Pancreas (tissue), 10 donors: ENCODE data around the gene EZR. TPM values are rescaled to one million over a fixed set of nuclear protein-coding genes. Genes with fewer than 3 reads are reported as not detected.

ENCODE experiments used
- ATAC-seq, 4 donors: fragments of 200-7000 bp; cut with Tn5 transposase; one replicate each; pipeline versions ENCODE4 v1.8.0 to v1.9.1; 2020; ENCODE audit warnings: mild to moderate bottlenecking in 4 of 4, moderate library complexity in 4 of 4
- DNase-seq, 6 donors: peaks; one replicate each; pipeline ENCODE4 v3.0.0-alpha.2; 2020
- FAIRE-seq: peaks from 2 replicates; lab custom pipeline; 2012; peaks lifted over from hg19 to GRCh38; lab: Jason Lieb, UNC
- H3K27ac ChIP-seq, 4 donors: fragments of 200-600 bp; sonication (generic); 1 replicate in 3 of 4; 2 replicates in 1 of 4; pipeline versions ENCODE4 v1.5.0 to v1.8.0; 2020
- H3K27me3 ChIP-seq, 4 donors: fragments of 200-600 bp; one replicate each; pipeline ENCODE4 v1.8.0; 2021
- H3K36me3 ChIP-seq, 3 donors: fragments of 200-600 bp; sonication (generic) in 1 of 3; one replicate each; pipeline versions ENCODE4 v1.5.0 to v1.8.0; 2020 to 2021
- H3K4me1 ChIP-seq, 3 donors: fragments of 200-600 bp; one replicate each; pipeline ENCODE4 v1.8.0; 2021
- H3K4me3 ChIP-seq, 4 donors: fragments of 200-600 bp; sonication (generic) in 2 of 4; one replicate each; pipeline versions ENCODE4 v1.5.0 to v1.8.0; 2020 to 2021
- H3K9me3 ChIP-seq, 4 donors: fragments of 200-600 bp; one replicate each; pipeline ENCODE4 v1.8.0; 2021
- WGBS, 2 donors: extraction: QIAGEN DNeasy Blood & Tissue Kit; methylation state at CpG; one replicate each; pipeline ENCODE4 v1.1.7; 2013; 5-methylcytosine and 5-hydroxymethylcytosine counted together
- intact Hi-C, 3 donors: fragments of 100-400 bp; cut with DNase I; formaldehyde crosslinking; loops; one replicate each; pipeline versions ENCODE4 v1.11.1 to v1.14.2; 2022
- polyA plus RNA-seq, 2 donors: library from polyadenylated mRNA; stranded (reverse); fragments of 200-250 nt; gene quantifications; one replicate each; pipeline ENCODE4 v1.2.3, GENCODE V29; 2013
- total RNA-seq, 6 donors: library from RNA; stranded (reverse); fragmentation: NEBNext Ultra II Directional in 4 of 6; extraction: Animal tissue kit (Norgen Biotek cat#: 25700) in 4 of 6; gene quantifications; one replicate each; pipeline versions ENCODE4 v1.2.1 to v1.2.4, GENCODE V29; 2021 to 2023
- TF ChIP-seq, protein P1 (sequence below), 4 donors: fragments of 200-600 bp; sonication (generic) in 3 of 4; IDR thresholded peaks; one replicate each; pipeline versions ENCODE4 v1.5.0 to v1.8.0; 2021; ENCODE audit warnings: antibody characterized with exemption in 4 of 4
- donor health status: healthy with polysubstance abuse.
- donor health status: DM: no; HTN: no; CAD: no; lungs with moderate emphysema.
- donor health status: DM: no; HTN: no; CAD: no.
- donor health status: control.
- donor health status: control.
- donor health status: Bipolar disorder and iron deficiency.
- donor health status: DM: yes; HTN: yes; CAD: no.
- donor health status: DM: no; HTN: no; CAD: no.
- donor health status: DM: no; HTN: no; CAD: no.
- donor health status: DM: yes; HTN: yes; CAD: no.

Gene EZR
- total and polyA plus RNA-seq, 8 donors: 68.1 to 109 (median 89.7) TPM

DNA sequence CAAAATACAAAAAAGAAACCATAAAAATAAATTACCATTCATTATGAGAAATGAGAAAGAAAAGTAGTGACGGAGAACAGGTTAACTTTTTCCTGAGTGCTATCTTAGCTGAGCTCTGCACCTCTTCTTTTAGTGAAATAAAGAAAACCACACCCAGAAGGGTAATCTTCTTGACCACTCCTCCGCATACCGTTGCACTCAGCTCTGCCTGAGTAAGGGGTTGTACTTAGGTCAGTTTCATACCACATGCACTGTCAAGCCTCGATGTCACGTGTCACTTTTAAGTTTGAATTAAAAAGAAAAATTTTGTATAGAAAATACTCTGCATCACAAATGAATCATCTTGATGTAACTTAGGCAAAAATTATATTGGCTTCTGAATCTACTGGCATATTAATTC lies 2.8 kb downstream of the EZR start:
- Histone ChIP-seq H3K27ac (peak overlapping the region in 2 of 4 donors; percentile 96 to 97), H3K4me1 (peaks cover 25 to 43% (median 34%) of the 10 kb centered on the region in 3 donors), H3K36me3 (no peaks in the 10 kb centered on the region), H3K4me3 (peak overlapping the region in 3 of 4 donors; percentile 76 to 86 (median 82)), H3K27me3 (no peaks in the 10 kb centered on the region), H3K9me3 (no peaks in the 10 kb centered on the region)
- FAIRE-seq: no peak
- 26 to 31% methylated on average over 5 of the region's 5 CpGs for WGBS, 2 donors
- intact Hi-C loops: no loop called here
- no peak for ATAC-seq
- DNase-seq: no peak
- TF ChIP-seq, protein P1, sequence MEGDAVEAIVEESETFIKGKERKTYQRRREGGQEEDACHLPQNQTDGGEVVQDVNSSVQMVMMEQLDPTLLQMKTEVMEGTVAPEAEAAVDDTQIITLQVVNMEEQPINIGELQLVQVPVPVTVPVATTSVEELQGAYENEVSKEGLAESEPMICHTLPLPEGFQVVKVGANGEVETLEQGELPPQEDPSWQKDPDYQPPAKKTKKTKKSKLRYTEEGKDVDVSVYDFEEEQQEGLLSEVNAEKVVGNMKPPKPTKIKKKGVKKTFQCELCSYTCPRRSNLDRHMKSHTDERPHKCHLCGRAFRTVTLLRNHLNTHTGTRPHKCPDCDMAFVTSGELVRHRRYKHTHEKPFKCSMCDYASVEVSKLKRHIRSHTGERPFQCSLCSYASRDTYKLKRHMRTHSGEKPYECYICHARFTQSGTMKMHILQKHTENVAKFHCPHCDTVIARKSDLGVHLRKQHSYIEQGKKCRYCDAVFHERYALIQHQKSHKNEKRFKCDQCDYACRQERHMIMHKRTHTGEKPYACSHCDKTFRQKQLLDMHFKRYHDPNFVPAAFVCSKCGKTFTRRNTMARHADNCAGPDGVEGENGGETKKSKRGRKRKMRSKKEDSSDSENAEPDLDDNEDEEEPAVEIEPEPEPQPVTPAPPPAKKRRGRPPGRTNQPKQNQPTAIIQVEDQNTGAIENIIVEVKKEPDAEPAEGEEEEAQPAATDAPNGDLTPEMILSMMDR (IDR thresholded peaks at IDR 0.05): no peak

- ATAC-seq (no peak), DNase-seq (no peak), FAIRE-seq (no peak)
- WGBS, 2 donors: 12 to 23% methylated on average over 2 of the region's 2 CpGs
- Histone ChIP-seq H3K27me3 (no peaks in the 10 kb centered on the region), H3K36me3 (peaks cover 0 to 2% (median 0%) of the 10 kb centered on the region in 3 donors), H3K27ac (peak overlapping the region in 2 of 4 donors; percentile 34 to 48), H3K9me3 (no peaks in the 10 kb centered on the region), H3K4me3 (peak overlapping the region in 2 of 4 donors; percentile 82 to 86), H3K4me1 (peaks cover 29 to 45% (median 37%) of the 10 kb centered on the region in 3 donors)
- TF ChIP-seq, protein P1 (IDR thresholded peaks at IDR 0.05): no peak
- intact Hi-C loops: no loop called here
These were observed 3.3 kb downstream of the EZR start for GRCh38 chr6:158815907-158816306.

DNA sequence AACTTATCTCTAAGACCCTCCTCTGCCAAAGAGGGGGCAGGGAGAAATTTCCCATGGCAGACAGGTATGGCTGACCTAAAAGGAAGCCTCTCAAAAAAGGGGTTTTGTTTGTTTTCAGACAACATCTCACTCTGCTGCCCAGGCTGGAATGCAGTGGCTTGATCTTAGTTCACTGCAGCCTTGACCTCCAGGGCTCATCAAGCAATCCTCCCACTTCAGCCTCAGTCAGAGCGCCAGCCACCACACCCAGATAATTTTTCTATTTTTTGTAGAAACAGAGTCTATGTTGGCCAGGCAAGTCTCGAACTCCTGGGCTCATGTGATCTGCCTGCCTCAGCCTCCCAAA lies 3.8 kb downstream of the EZR start:
- WGBS, 2 donors: 35 to 49% methylated on average over 2 of the region's 2 CpGs

GRCh38 chr6:158813032-158813431 lies 6.1 kb downstream of the EZR start:
- 82 to 85% methylated on average over 3 of the region's 3 CpGs for WGBS, 2 donors
- TF ChIP-seq, protein P1 (IDR thresholded peaks at IDR 0.05): no peak
- intact Hi-C loops: no loop called here
- Histone ChIP-seq H3K36me3 (peaks cover 0 to 3% (median 0%) of the 10 kb centered on the region in 3 donors), H3K27ac (no peak overlapping the region), H3K9me3 (no peaks in the 10 kb centered on the region), H3K27me3 (no peaks in the 10 kb centered on the region), H3K4me3 (no peak overlapping the region), H3K4me1 (peaks cover 55 to 74% (median 57%) of the 10 kb centered on the region in 3 donors)
- FAIRE-seq (no peak), DNase-seq (no peak), ATAC-seq (no peak)

More for the DNA sequence above, 3.8 kb downstream of the EZR start:
- no peak for FAIRE-seq
- H3K36me3 ChIP-seq: peaks cover 0 to 3% (median 0%) of the 10 kb centered on the region in 3 donors
- intact Hi-C loops: no loop called here
- peaks cover 34 to 51% (median 42%) of the 10 kb centered on the region in 3 donors for H3K4me1 ChIP-seq
- H3K9me3 ChIP-seq: no peaks in the 10 kb centered on the region
- peak overlapping the region in 2 of 4 donors; percentile 34 to 48 for H3K27ac ChIP-seq
- H3K27me3 ChIP-seq: no peaks in the 10 kb centered on the region
- peak overlapping the region in 2 of 4 donors; percentile 82 to 86 for H3K4me3 ChIP-seq
- TF ChIP-seq, protein P1 (IDR thresholded peaks at IDR 0.05): no peak
- ATAC-seq: no peak
- no peak for DNase-seq

- Histone ChIP-seq H3K27ac (no peak overlapping the region), H3K9me3 (no peaks in the 10 kb centered on the region), H3K36me3 (peaks cover 0 to 3% (median 0%) of the 10 kb centered on the region in 3 donors), H3K4me1 (peaks cover 55 to 77% (median 58%) of the 10 kb centered on the region in 3 donors), H3K4me3 (no peak overlapping the region), H3K27me3 (no peaks in the 10 kb centered on the region)
- 68 to 70% methylated on average over 5 of the region's 5 CpGs for WGBS, 2 donors
- no peak for ATAC-seq
- no peak for DNase-seq
- no peak for FAIRE-seq
- TF ChIP-seq, protein P1 (IDR thresholded peaks at IDR 0.05): no peak
- intact Hi-C loops: no loop called here
These were observed 6.6 kb downstream of the EZR start for GRCh38 chr6:158812611-158813010.
